HepG2 (cell line): ENCODE data around the gene VTN. TPM values are rescaled to one million over a fixed set of nuclear protein-coding genes. Genes with fewer than 3 reads are reported as not detected.
"Not testable (repeated sequence)": the region's sequence is repeated elsewhere in the genome, so short reads cannot be mapped to it uniquely, and the experiment has no call there.

ENCODE experiments used
- ATAC-seq: fragments of 200-7000 bp; cut with Tn5 transposase; 3 replicates; pipeline ENCODE4 v1.9.1; 2020; ENCODE audit warnings: mild to moderate bottlenecking, moderate library complexity
- BruUV-seq: library from RNA; stranded (reverse); fragments of 400-500 nt; replicated peaks from 2 replicates; lab custom pipeline; 2021; lab: Mats Ljungman, UMichigan
- CTCF ChIA-PET: fragments of 300-600 bp; formaldehyde crosslinking; extraction: SDS; loops from one replicate; lab custom pipeline; 2021; ENCODE audit warnings: low total read pairs, inconsistent platforms, low intra/inter-chr PET ratio; lab: Yijun Ruan, JAX
- POLR2A ChIA-PET: fragments of 350-600 bp; sonication (Branson Sonifier 250); formaldehyde crosslinking; loops from one replicate; lab custom pipeline; 2020; ENCODE audit warnings: antibody characterized with exemption, inconsistent platforms; lab: Yijun Ruan, JAX
- DNase-seq: peaks from one replicate; pipeline ENCODE4 v3.0.0-alpha.2; 2015; ENCODE audit warnings: low spot score
- FAIRE-seq: peaks from 3 replicates; lab custom pipeline; 2011; peaks lifted over from hg19 to GRCh38; lab: Jason Lieb, UNC
- H2AFZ ChIP-seq: one replicate; pipeline ENCODE4 v1.6.1; 2011; ENCODE audit warnings: low read length, inconsistent platforms
- H3K27ac ChIP-seq: fragments of 300-600 bp; 3 replicates; pipeline ENCODE4 v1.8.0; 2011; ENCODE audit warnings: mixed run types, mild to moderate bottlenecking, mixed read lengths, low read length, inconsistent platforms; ENCODE audit not compliant: insufficient read depth; ENCODE audit errors: extremely low read length
- H3K27me3 ChIP-seq, 2 experiments: fragments of 200-600 bp in 1 of 2; 2 replicates in 1 of 2; 3 replicates in 1 of 2; pipeline versions ENCODE4 v1.6.0 to v1.8.0; 2011; ENCODE audit warnings: low read length in 2 of 2, mild to moderate bottlenecking in 2 of 2, moderate library complexity in 2 of 2, inconsistent platforms in 1 of 2; ENCODE audit not compliant: insufficient read depth in 2 of 2, control insufficient read depth in 1 of 2
- H3K36me3 ChIP-seq, 2 experiments: fragments of 200-600 bp in 1 of 2; replicated peaks in 1 of 2; 2 replicates in 1 of 2; 3 replicates in 1 of 2; pipeline versions ENCODE4 v1.5.1 to v1.8.0; 2011; ENCODE audit warnings: low read length in 2 of 2, inconsistent platforms in 1 of 2; ENCODE audit not compliant: insufficient read depth in 2 of 2, control insufficient read depth in 1 of 2
- H3K4me1 ChIP-seq: 2 replicates; pipeline ENCODE4 v1.5.1; 2012; ENCODE audit warnings: low read length, inconsistent platforms; ENCODE audit not compliant: insufficient read depth
- H3K4me2 ChIP-seq: 2 replicates; pipeline ENCODE4 v1.6.0; 2011; ENCODE audit warnings: low read depth, low read length, inconsistent platforms
- H3K4me3 ChIP-seq, 3 experiments: fragments of 200-600 bp in 1 of 3; sonication (generic), shearing (Covaris generic) in 1 of 3; replicated peaks in 1 of 3; 2 replicates each; pipeline ENCODE4 v1.5.1; 2011 to 2016; ENCODE audit warnings: low read length in 3 of 3, inconsistent platforms in 2 of 3, low read depth in 2 of 3, mild to moderate bottlenecking in 2 of 3, control low read depth in 1 of 3, mixed read lengths in 1 of 3; ENCODE audit not compliant: insufficient read depth in 1 of 3
- H3K79me2 ChIP-seq: one replicate; pipeline ENCODE4 v1.6.1; 2011; ENCODE audit warnings: low read length, inconsistent platforms; ENCODE audit not compliant: insufficient read depth
- H3K9ac ChIP-seq: 2 replicates; pipeline ENCODE4 v1.6.0; 2011; ENCODE audit warnings: mild to moderate bottlenecking, low read depth, low read length, inconsistent platforms; ENCODE audit not compliant: insufficient read depth
- H3K9me3 ChIP-seq: 2 replicates; pipeline ENCODE4 v1.5.1; 2012; ENCODE audit warnings: mild to moderate bottlenecking, low read length
- H4K20me1 ChIP-seq: 2 replicates; pipeline ENCODE4 v1.6.0; 2011; ENCODE audit warnings: inconsistent platforms, mild to moderate bottlenecking, low read length, moderate library complexity; ENCODE audit not compliant: insufficient read depth
- TAF15 ChIP-seq: fragments of 200-400 bp; formaldehyde crosslinking; IDR thresholded peaks from one replicate; pipeline ENCODE4 v1.6.1; 2018; ENCODE audit warnings: mild to moderate bottlenecking, low read depth, low read length; ENCODE audit not compliant: poor library complexity, severe bottlenecking
- ZBTB10 ChIP-seq: sonication (generic); formaldehyde crosslinking; IDR thresholded peaks from 2 replicates; pipeline ENCODE4 v1.4.0; 2020; ENCODE audit warnings: missing genetic modification reagents, borderline replicate concordance
- ZNF775 ChIP-seq: sonication (generic); formaldehyde crosslinking; IDR thresholded peaks from 2 replicates; pipeline ENCODE4 v1.4.0; 2020; ENCODE audit warnings: missing genetic modification reagents, mild to moderate bottlenecking, moderate library complexity, borderline replicate concordance
- whole genome bisulfite sequencing: methylation state at CpG from one replicate; pipeline ENCODE4 v1.1.6; 2017; ENCODE audit warnings: low lambda C conversion rate; 5-methylcytosine and 5-hydroxymethylcytosine counted together
- in situ Hi-C: cut with HindIII; loops from 2 replicates; pipeline ENCODE4 v1.10.0; 2017; ENCODE audit warnings: low pct_unique_long_range_greater_than_20kb; ENCODE audit not compliant: extremely low pct_ligation_motif_present
- intact Hi-C: fragments of 100-400 bp; cut with micrococcal nuclease; formaldehyde crosslinking; loops from one replicate; pipeline ENCODE4 v1.10.0; 2022; ENCODE audit not compliant: unreplicated experiment
- polyA plus RNA-seq, 8 experiments: library from polyadenylated mRNA; depleted of rRNA in 3 of 8; stranded (reverse) in 7 of 8; unstranded in 1 of 8; fragments of >200 nt; fragmentation: Illumina TruSeq in 4 of 8; extraction: Trizol in 4 of 8; gene quantifications; 2 replicates each; pipeline versions ENCODE4 v1.2.1 to v1.2.3, GENCODE V29; 2011 to 2016; ENCODE audit warnings: low read depth in 4 of 8, missing spikeins in 1 of 8, mixed read lengths in 1 of 8; ENCODE audit not compliant: insufficient read depth in 1 of 8
- total RNA-seq, 5 experiments: library from RNA; depleted of rRNA; stranded (reverse); fragments of >200 nt; fragmentation: Illumina TruSeq; extraction: Trizol; gene quantifications; 2 replicates each; pipeline ENCODE4 v1.2.3, GENCODE V29; 2016; ENCODE audit warnings: low read depth in 1 of 5

The VTN gene
- total and polyA plus RNA-seq, 2 of the 13 experiments (the other 11 are each of a cell fraction or from before 2014, with no cell fraction given), result 108 to 131 TPM

- peaks cover 32% of the 10 kb centered on the region for H3K79me2 ChIP-seq
- in situ Hi-C loops (no loop called here), intact Hi-C loops (no loop called here)
- H3K9me3 ChIP-seq, result no peaks in the 10 kb centered on the region
- peaks cover 23 to 36% of the 10 kb centered on the region in 2 experiments; a peak in 4 of 5 replicates for H3K36me3 ChIP-seq
- no peak overlapping the region for H2AFZ ChIP-seq
- BruUV-seq, result no TSS peak
- H3K27ac ChIP-seq, result no peak overlapping the region
- no peak overlapping the region for H3K4me3 ChIP-seq
- H3K27me3 ChIP-seq, result no peaks in the 10 kb centered on the region; a peak in 1 of 5 replicates
- FAIRE-seq, result no peak
- CTCF ChIA-PET, result no interaction called here
- no peak for TF ChIP-seq ZBTB10 (CRISPR knock-in tag)
- TF ChIP-seq ZNF775 (CRISPR knock-in tag), result no peak
- TF ChIP-seq TAF15, result no peak
- POLR2A ChIA-PET, result no interaction called here
- no peak overlapping the region for H3K4me2 ChIP-seq
- H3K4me1 ChIP-seq, result peaks cover 19% of the 10 kb centered on the region
- DNase-seq, result no peak
- no peak for ATAC-seq
- H3K9ac ChIP-seq, result no peak overlapping the region
- 100% methylated on average over 5 of the region's 15 CpGs for WGBS
- no peaks in the 10 kb centered on the region; the same call in 1 of the 2 replicates for H4K20me1 ChIP-seq
Measured at GRCh38 chr17:28339431-28339830, 30.7 kb downstream of the VTN start.

GRCh38 chr17:28338769-28339212 is 31.3 kb downstream of the VTN start:
- H3K4me3 ChIP-seq, H3K9ac ChIP-seq, H3K4me2 ChIP-seq, intact Hi-C loops, H3K9me3 ChIP-seq, ATAC-seq, H4K20me1 ChIP-seq, FAIRE-seq, H2AFZ ChIP-seq, H3K27me3 ChIP-seq, CTCF ChIA-PET, H3K27ac ChIP-seq, in situ Hi-C loops, DNase-seq, BruUV-seq, POLR2A ChIA-PET: not testable (repeated sequence)
- Histone ChIP-seq H3K4me1 (peaks cover 25% of the 10 kb centered on the region), H3K79me2 (peaks cover 38% of the 10 kb centered on the region), H3K36me3 (peaks cover 20 to 30% of the 10 kb centered on the region in 2 experiments; a peak in 4 of 5 replicates)
- 96% methylated on average over 8 of the region's 8 CpGs for WGBS
